ENCODE data around the gene MROH2A.
"Not testable (repeated sequence)": the region's sequence is repeated elsewhere in the genome, so short reads cannot be mapped to it uniquely, and the experiment has no call there.

Gene MROH2A

DNA sequence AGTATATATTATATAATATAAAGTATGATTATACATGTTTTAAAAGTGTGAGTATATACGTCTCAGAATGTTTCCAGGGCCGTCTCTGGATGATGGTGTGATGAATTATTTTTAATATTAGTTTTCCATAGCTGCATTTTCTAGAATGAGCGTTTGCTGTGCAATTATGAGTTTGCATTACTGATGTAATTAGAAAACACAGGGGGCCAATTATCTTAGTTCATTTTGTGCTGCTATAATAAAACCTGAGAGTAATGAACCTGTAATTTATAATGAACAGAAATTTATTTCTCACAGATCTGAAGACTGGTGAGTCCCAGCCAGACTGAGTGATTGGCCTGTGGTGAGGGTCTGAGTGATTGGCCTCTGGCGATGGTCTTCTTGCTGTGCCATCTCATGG is 80.2 kb downstream of the MROH2A start:
- no peak for DNase-seq

GRCh38 chr2:233862261-233862768 is 84.2 kb downstream of the MROH2A start:
- DNase-seq, result no peak

DNA sequence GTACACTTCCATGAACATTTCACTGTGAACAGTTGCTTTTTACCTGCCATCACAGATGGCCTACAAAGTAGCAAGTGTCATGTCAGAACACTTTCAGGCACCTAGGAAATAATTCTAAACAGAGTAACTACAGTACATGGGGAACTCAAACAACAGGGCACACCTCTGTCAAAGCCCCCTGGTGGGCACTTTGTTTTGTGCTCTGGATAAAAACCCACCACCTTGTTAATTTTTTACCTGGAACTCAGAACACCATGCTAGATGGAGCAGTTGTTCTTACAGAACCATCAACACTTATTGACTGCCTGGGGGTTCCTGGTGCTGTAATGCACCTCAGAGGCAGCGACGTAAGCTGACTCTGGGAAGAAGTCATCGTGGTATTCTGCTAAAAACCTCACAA is 87.7 kb downstream of the MROH2A start:
- no peak for DNase-seq

GRCh38 chr2:233866479-233866878 is 88.3 kb downstream of the MROH2A start:
- DNase-seq, result no peak

- DNase-seq, result peak; percentile 73
These were observed 89.9 kb downstream of the MROH2A start, which contains the start of gene MSL3B for GRCh38 chr2:233867993-233868532. MSL3B (minus strand) TSS chr2:233868386.

DNA sequence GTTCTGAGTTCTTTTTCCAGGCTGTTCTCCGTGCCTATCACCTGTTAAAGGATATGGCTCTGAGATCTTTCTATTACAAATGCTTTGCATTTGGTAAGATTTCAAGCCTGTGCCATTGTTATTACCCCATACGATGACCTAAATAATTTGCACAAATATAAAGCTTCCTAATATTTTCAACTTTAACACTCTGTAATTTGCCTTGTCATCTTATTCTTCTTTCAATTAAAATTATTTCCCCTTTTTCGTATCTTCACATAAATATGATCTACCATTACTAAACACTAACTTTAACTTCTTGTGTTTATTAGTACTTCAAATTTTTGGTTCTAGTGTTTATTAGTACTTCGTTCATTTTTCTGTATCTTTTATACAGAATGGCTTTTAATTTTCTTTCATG is 93.3 kb downstream of the MROH2A start:
- DNase-seq, result no peak

DNA sequence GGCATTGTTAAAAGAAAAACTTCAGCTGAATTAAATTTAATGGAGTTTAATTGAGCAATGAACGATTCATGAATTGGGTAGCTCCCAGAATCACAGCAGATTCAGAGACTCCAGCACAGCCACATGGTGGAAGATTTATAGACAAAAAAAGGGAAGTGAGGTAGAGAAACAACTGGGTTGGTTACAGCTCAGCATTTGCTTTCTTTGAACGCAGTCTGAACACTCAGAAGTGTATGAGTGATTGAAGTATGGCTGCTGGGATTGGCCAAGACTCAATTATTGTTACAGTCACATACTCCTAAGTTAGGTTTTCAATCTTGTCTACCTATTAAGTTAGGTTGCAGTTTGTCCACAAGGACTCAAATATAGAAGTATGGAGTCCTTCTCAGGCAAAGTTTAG is 94.0 kb downstream of the MROH2A start:
- not testable (repeated sequence) for DNase-seq

DNA sequence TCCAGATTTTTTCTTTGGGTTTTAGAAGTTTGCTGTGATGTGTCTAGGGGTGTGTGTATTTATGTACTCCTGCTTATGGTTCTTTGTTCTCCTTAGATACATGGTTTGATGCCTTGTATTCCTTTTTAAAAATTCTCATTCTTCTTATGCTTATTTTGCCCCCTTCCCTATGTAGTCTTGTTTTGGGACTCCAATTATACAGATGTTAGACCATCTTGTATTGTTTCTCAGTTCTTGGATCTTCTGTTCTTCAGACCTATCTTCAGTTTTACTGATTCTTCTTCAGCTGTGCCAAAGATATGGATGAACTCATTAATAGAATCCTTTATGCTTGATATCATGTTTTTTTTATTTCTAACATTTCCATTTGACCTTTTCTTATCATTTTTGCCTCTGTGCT is 104.2 kb downstream of the MROH2A start:
- no peak for DNase-seq
